Activated T-helper 17 cell treated with anti-CD3 and anti-CD28 coated beads, Interleukin-2, amount 50 U/mL, for 72 hours (primary cell): Measurements from ENCODE around the gene SLC25A40. TPM values are rescaled to one million over a fixed set of nuclear protein-coding genes. Genes with fewer than 3 reads are reported as not detected.

Experiments used
- ATAC-seq: fragments of 150-1000 bp; cut with Tn5 transposase; replicated peaks from 2 replicates; pipeline ENCODE4 v1.10.0; 2021; ENCODE audit warnings: mild to moderate bottlenecking, moderate library complexity
- H3K27ac Mint-ChIP-seq: one replicate; pipeline ENCODE4 v1.8.0; 2022; ENCODE audit warnings: mixed read lengths
- H3K27me3 Mint-ChIP-seq: one replicate; pipeline ENCODE4 v1.8.0; 2022; ENCODE audit warnings: mixed read lengths
- H3K36me3 Mint-ChIP-seq: one replicate; pipeline ENCODE4 v1.8.0; 2022; ENCODE audit warnings: low read depth, mild to moderate bottlenecking, mixed read lengths
- H3K4me1 Mint-ChIP-seq: one replicate; pipeline ENCODE4 v1.8.0; 2022; ENCODE audit warnings: mixed read lengths
- H3K4me3 Mint-ChIP-seq: one replicate; pipeline ENCODE4 v1.8.0; 2022; ENCODE audit warnings: mild to moderate bottlenecking, mixed read lengths
- H3K9me3 Mint-ChIP-seq: one replicate; pipeline ENCODE4 v1.8.0; 2022; ENCODE audit warnings: mixed read lengths
- total RNA-seq, 2 donors: library from RNA; stranded (reverse); gene quantifications; one replicate each; pipeline ENCODE4 v1.2.3, GENCODE V29; 2022

The SLC25A40 gene
- total RNA-seq, 2 donors from 2014 or later, result 45.1 to 47.1 TPM

GRCh38 chr7:87784424-87784823 lies 91.7 kb downstream of the SLC25A40 start:
- Mint-ChIP-seq H3K4me3 (no peak overlapping the region), H3K27ac (no peak overlapping the region), H3K27me3 (peaks cover 6% of the 10 kb centered on the region), H3K4me1 (no peaks in the 10 kb centered on the region), H3K36me3 (no peaks in the 10 kb centered on the region), H3K9me3 (no peaks in the 10 kb centered on the region)
- ATAC-seq, result no peak

Other genes starting within 250 kb of the SLC25A40 start
- gene RUNDC3B, start 248.0 kb downstream of the SLC25A40 start, total RNA-seq, result under 1 TPM; 0.24 to 0.56 TPM
- gene DBF4, start 133 bp upstream of the SLC25A40 start, total RNA-seq, result 10 to 100 TPM; 50.8 to 76.4 TPM
- gene ADAM22, start 57.9 kb upstream of the SLC25A40 start, total RNA-seq, result under 1 TPM; 0.32 to 0.82 TPM